A549 (cell line): Measurements from ENCODE around the gene ANTXR1. TPM values are rescaled to one million over a fixed set of nuclear protein-coding genes. Genes with fewer than 3 reads are reported as not detected.

Source experiments
- ATAC-seq, 2 experiments: fragments of 200-7000 bp in 1 of 2; fragments of >200 bp in 1 of 2; cut with Nextera tagmentation in 1 of 2; cut with Tn5 transposase in 1 of 2; 3 replicates each; pipeline versions ENCODE4 v1.8.0 to v1.9.1; 2018 to 2020; ENCODE audit warnings: mild to moderate bottlenecking in 1 of 2, moderate library complexity in 1 of 2
- CTCF ChIA-PET: fragments of 300-600 bp; sonication (Branson Sonifier 250); formaldehyde crosslinking; extraction: SDS; loops from one replicate; lab custom pipeline; 2021; ENCODE audit warnings: antibody characterized with exemption, inconsistent platforms; lab: Yijun Ruan, JAX
- POLR2A ChIA-PET: fragments of 350-600 bp; formaldehyde crosslinking; extraction: SDS; loops from one replicate; lab custom pipeline; 2021; ENCODE audit warnings: antibody characterized with exemption, inconsistent platforms; lab: Yijun Ruan, JAX
- DNase-seq, 2 experiments: peaks; one replicate each; pipeline versions ENCODE4 v3.0.0 to v3.0.0-alpha.2; 2011 to 2016; ENCODE audit warnings: low read depth in 1 of 2, low spot score in 1 of 2
- FAIRE-seq: peaks from 2 replicates; lab custom pipeline; 2011; peaks lifted over from hg19 to GRCh38; lab: Jason Lieb, UNC
- H3K27ac ChIP-seq, 2 experiments: fragments of >200 bp; sonication (Bioruptor Twin); formaldehyde crosslinking; 3 replicates each; pipeline ENCODE4 v1.5.1; 2016 to 2017
- H3K4me1 ChIP-seq: fragments of >200 bp; sonication (Bioruptor Twin); formaldehyde crosslinking; 3 replicates; pipeline ENCODE4 v1.6.1; 2016
- H3K4me2 ChIP-seq: fragments of >200 bp; sonication (Bioruptor Twin); formaldehyde crosslinking; 3 replicates; pipeline ENCODE4 v1.6.1; 2016
- H3K4me3 ChIP-seq: fragments of >200 bp; sonication (Bioruptor Twin); formaldehyde crosslinking; 3 replicates; pipeline ENCODE4 v1.5.1; 2016
- H3K9me3 ChIP-seq: fragments of >200 bp; sonication (Bioruptor Twin); formaldehyde crosslinking; 3 replicates; pipeline ENCODE4 v1.6.1; 2016
- ATOH8 ChIP-seq: fragments of 250-450 bp; sonication (Bioruptor Pico); IDR thresholded peaks from 2 replicates; pipeline ENCODE4 v1.5.0; 2020; ENCODE audit warnings: low read depth, mild to moderate bottlenecking, moderate library complexity
- BHLHE40 ChIP-seq: IDR thresholded peaks from 2 replicates; pipeline ENCODE4 v1.6.1; 2012; ENCODE audit warnings: low read depth, low read length, inconsistent platforms
- CBX2 ChIP-seq: fragments of 200-600 bp; sonication (generic); IDR thresholded peaks from 2 replicates; pipeline ENCODE4 v1.6.1; 2016; ENCODE audit warnings: low read depth, mild to moderate bottlenecking, borderline replicate concordance
- CEBPB ChIP-seq, 2 experiments: fragments of >200 bp in 1 of 2; sonication (Bioruptor Twin) in 1 of 2; formaldehyde crosslinking in 1 of 2; IDR thresholded peaks; 2 replicates each; pipeline ENCODE4 v1.6.1; 2012 to 2016
- CHD4 ChIP-seq: fragments of 200-600 bp; sonication (generic); IDR thresholded peaks from 2 replicates; pipeline ENCODE4 v1.6.1; 2016; ENCODE audit warnings: antibody characterized with exemption, mild to moderate bottlenecking, borderline replicate concordance
- CTCF ChIP-seq: fragments of >200 bp; sonication (Bioruptor Twin); formaldehyde crosslinking; IDR thresholded peaks from 3 replicates; pipeline ENCODE4 v1.5.1; 2016
- E2F6 ChIP-seq: IDR thresholded peaks from 2 replicates; pipeline ENCODE4 v1.6.1; 2012; ENCODE audit warnings: low read depth, borderline replicate concordance
- ESRRA ChIP-seq: fragments of 150-350 bp; IDR thresholded peaks from 2 replicates; pipeline ENCODE4 v1.6.1; 2014; ENCODE audit warnings: mild to moderate bottlenecking, low read length, borderline replicate concordance
- HDAC2 ChIP-seq: fragments of 200-600 bp; sonication (generic); IDR thresholded peaks from 2 replicates; pipeline ENCODE4 v1.6.1; 2016
- HEYL ChIP-seq: fragments of 250-450 bp; sonication (Bioruptor Pico); IDR thresholded peaks from 2 replicates; pipeline ENCODE4 v1.8.0; 2021; ENCODE audit warnings: mild to moderate bottlenecking, moderate library complexity
- HMGXB4 ChIP-seq: fragments of 250-450 bp; sonication (Bioruptor Pico); IDR thresholded peaks from 2 replicates; pipeline ENCODE4 v1.5.0; 2021; ENCODE audit warnings: mild to moderate bottlenecking, moderate library complexity, borderline replicate concordance
- MYC ChIP-seq: IDR thresholded peaks from 2 replicates; pipeline ENCODE4 v1.6.1; 2012; ENCODE audit warnings: mild to moderate bottlenecking, inconsistent platforms, low read length, improper control_type of control experiment, borderline replicate concordance
- PHF8 ChIP-seq: fragments of 200-600 bp; sonication (generic); IDR thresholded peaks from 2 replicates; pipeline ENCODE4 v1.6.1; 2016; ENCODE audit warnings: low read depth, mild to moderate bottlenecking, antibody characterized with exemption, moderate library complexity, borderline replicate concordance
- RFX5 ChIP-seq: fragments of 450-650 bp; IDR thresholded peaks from 2 replicates; pipeline ENCODE4 v1.7.1; 2014; ENCODE audit warnings: antibody characterized with exemption, mild to moderate bottlenecking, moderate library complexity
- SREBF2 ChIP-seq: fragments of 450-650 bp; IDR thresholded peaks from 2 replicates; pipeline ENCODE4 v1.6.1; 2014; ENCODE audit warnings: mild to moderate bottlenecking, moderate library complexity
- TFCP2L1 ChIP-seq: fragments of 250-450 bp; sonication (Bioruptor Pico); IDR thresholded peaks from 2 replicates; pipeline ENCODE4 v1.5.0; 2021; ENCODE audit warnings: mild to moderate bottlenecking
- TP53 ChIP-seq: fragments of 250-450 bp; sonication (Bioruptor Pico); IDR thresholded peaks from 2 replicates; pipeline ENCODE4 v1.5.0; 2021; ENCODE audit warnings: mild to moderate bottlenecking, moderate library complexity
- ZNF302 ChIP-seq: fragments of 250-450 bp; sonication (Bioruptor Pico); IDR thresholded peaks from 2 replicates; pipeline ENCODE4 v1.9.0; 2021; ENCODE audit warnings: inconsistent platforms, mild to moderate bottlenecking, moderate library complexity
- WGBS: methylation state at CpG from one replicate; pipeline ENCODE4 v1.1.6; 2017; ENCODE audit errors: missing lambda C conversion rate; 5-methylcytosine and 5-hydroxymethylcytosine counted together
- polyA plus RNA-seq, 4 experiments: library from polyadenylated mRNA; depleted of rRNA in 3 of 4; stranded (reverse); fragments of >200 nt; fragmentation: RNase III in 1 of 4; extraction: RNeasy Plus Mini Kit Qiagen cat#74134 plus additional on column Dnase treatment in 1 of 4; gene quantifications; 2 replicates in 3 of 4; 3 replicates in 1 of 4; pipeline ENCODE4 v1.2.3, GENCODE V29; 2011 to 2017

The ANTXR1 gene
- polyA plus RNA-seq, 2 of the 4 experiments (the other 2 are of a cell fraction): 161 to 194 TPM

- Histone ChIP-seq H3K27ac (no peak overlapping the region), H3K9me3 (no peaks in the 10 kb centered on the region), H3K4me1 (peaks cover 13% of the 10 kb centered on the region), H3K4me2 (no peak overlapping the region)
- no peak for DNase-seq
- POLR2A ChIA-PET: no interaction called here
- CTCF ChIA-PET: interaction anchor here (0.9 to 1.9 kb wide), 5 partner anchors 9 to 653 kb away, joined by 3 to 7 read pairs (median 3); no protein-coding TSS in a partner anchor
- WGBS: 92% methylated on average over 4 of the region's 4 CpGs
- no peak for FAIRE-seq
- no peak for ATAC-seq
- no peak for TF ChIP-seq HMGXB4
- TF ChIP-seq HEYL (CRISPR knock-in tag): no peak
- TF ChIP-seq CBX2: no peak
- TF ChIP-seq SREBF2: no peak
- TF ChIP-seq ESRRA: no peak
- TF ChIP-seq HDAC2: no peak
- TF ChIP-seq TFCP2L1 (CRISPR knock-in tag): no peak
- no peak for TF ChIP-seq ZNF302 (CRISPR knock-in tag)
- TF ChIP-seq CHD4: no peak
- TF ChIP-seq CTCF: no peak
- no peak for TF ChIP-seq MYC
- TF ChIP-seq, all 56 proteins: peak for 0
- H3K4me3 ChIP-seq: no peak overlapping the region
Measured at GRCh38 chr2:69116438-69116837, 103.5 kb downstream of the ANTXR1 start.

GRCh38 chr2:69118609-69119008 is 105.6 kb downstream of the ANTXR1 start:
- H3K9me3 ChIP-seq: no peaks in the 10 kb centered on the region
- WGBS: 93% methylated on average over 13 of the region's 13 CpGs
- peak overlapping the region in 1 of 2 experiments; percentile 28; a peak in 1 of 6 replicates for H3K27ac ChIP-seq
- peaks cover 3% of the 10 kb centered on the region; the same call in 2 of the 3 replicates for H3K4me1 ChIP-seq
- H3K4me3 ChIP-seq: no peak overlapping the region
- TF ChIP-seq RFX5 (no peak), TP53 (CRISPR knock-in tag) (no peak), CEBPB (IDR thresholded peaks at IDR 0.05) (no peak), E2F6 (no peak), PHF8 (no peak), BHLHE40 (no peak), ATOH8 (no peak)
- POLR2A ChIA-PET: no interaction called here
- no peak overlapping the region for H3K4me2 ChIP-seq
- FAIRE-seq (no peak), ATAC-seq (peak in 1 of 2 experiments; percentile 8; a peak in 3 of 6 replicates), DNase-seq (no peak)
- CTCF ChIA-PET: interaction anchor here (0.7 to 0.9 kb wide), 2 partner anchors 9 to 189 kb away, joined by 3 to 4 read pairs; no protein-coding TSS in a partner anchor
